DND-41 (cell line): ENCODE measurements around the gene CD3E.

Experiments
- ATAC-seq: fragments of 200-7000 bp; cut with Tn5 transposase; 3 replicates; pipeline ENCODE4 v1.9.1; 2021; ENCODE audit warnings: low read depth; ENCODE audit not compliant: insufficient read depth
- DNase-seq: peaks from one replicate; pipeline ENCODE4 v3.0.0-alpha.2; 2020
- H2AFZ ChIP-seq: 2 replicates; pipeline ENCODE4 v1.6.0; 2012; ENCODE audit warnings: low read depth, low read length
- H3K27ac ChIP-seq: 2 replicates; pipeline ENCODE4 v1.5.1; 2012; ENCODE audit warnings: low read length, inconsistent platforms
- H3K27me3 ChIP-seq: fragments of 200-600 bp; sonication (generic); 2 replicates; pipeline ENCODE4 v1.6.0; 2012; ENCODE audit warnings: low read length, mild to moderate bottlenecking, inconsistent platforms; ENCODE audit not compliant: insufficient read depth, poor library complexity
- H3K36me3 ChIP-seq: 2 replicates; pipeline ENCODE4 v1.5.1; 2012; ENCODE audit warnings: low read length, inconsistent platforms; ENCODE audit not compliant: insufficient read depth
- H3K4me1 ChIP-seq: 2 replicates; pipeline ENCODE4 v1.5.1; 2012; ENCODE audit warnings: mild to moderate bottlenecking, low read length; ENCODE audit not compliant: insufficient read depth
- H3K4me2 ChIP-seq: 2 replicates; pipeline ENCODE4 v1.6.0; 2012; ENCODE audit warnings: mild to moderate bottlenecking, moderate library complexity, low read length, inconsistent platforms; ENCODE audit not compliant: insufficient read depth
- H3K4me3 ChIP-seq, 2 experiments: fragments of 200-600 bp in 1 of 2; shearing (Covaris generic) in 1 of 2; 2 replicates each; pipeline ENCODE4 v1.5.1; 2012 to 2016; ENCODE audit warnings: inconsistent platforms in 2 of 2, low read length in 2 of 2, mild to moderate bottlenecking in 2 of 2, low read depth in 1 of 2, moderate library complexity in 1 of 2
- H3K79me2 ChIP-seq: 2 replicates; pipeline ENCODE4 v1.6.0; 2012; ENCODE audit warnings: low read length, inconsistent platforms; ENCODE audit not compliant: insufficient read depth
- H3K9ac ChIP-seq: 2 replicates; pipeline ENCODE4 v1.6.0; 2012; ENCODE audit warnings: low read depth, mild to moderate bottlenecking, inconsistent platforms, low read length, moderate library complexity
- H3K9me3 ChIP-seq: 2 replicates; pipeline ENCODE4 v1.5.1; 2012; ENCODE audit warnings: low read length, moderate library complexity, mild to moderate bottlenecking, inconsistent platforms; ENCODE audit not compliant: insufficient read depth, severe bottlenecking
- H4K20me1 ChIP-seq: 2 replicates; pipeline ENCODE4 v1.6.0; 2012; ENCODE audit warnings: low read length; ENCODE audit not compliant: insufficient read depth
- CTCF ChIP-seq: IDR thresholded peaks from 2 replicates; pipeline ENCODE4 v1.5.1; 2012; ENCODE audit warnings: borderline replicate concordance, low read length, moderate library complexity, mild to moderate bottlenecking; ENCODE audit not compliant: poor library complexity, severe bottlenecking; ENCODE audit errors: extremely low read depth
- EZH2 ChIP-seq: IDR thresholded peaks from 3 replicates; pipeline ENCODE4 v1.6.1; 2012; ENCODE audit warnings: borderline replicate concordance, low read depth, mild to moderate bottlenecking, moderate library complexity, low read length, inconsistent platforms; ENCODE audit not compliant: severe bottlenecking

Gene CD3E

GRCh38 chr11:118310271-118310670, 5.7 kb downstream of the CD3E start:
- no peaks in the 10 kb centered on the region for H3K27me3 ChIP-seq

DNA sequence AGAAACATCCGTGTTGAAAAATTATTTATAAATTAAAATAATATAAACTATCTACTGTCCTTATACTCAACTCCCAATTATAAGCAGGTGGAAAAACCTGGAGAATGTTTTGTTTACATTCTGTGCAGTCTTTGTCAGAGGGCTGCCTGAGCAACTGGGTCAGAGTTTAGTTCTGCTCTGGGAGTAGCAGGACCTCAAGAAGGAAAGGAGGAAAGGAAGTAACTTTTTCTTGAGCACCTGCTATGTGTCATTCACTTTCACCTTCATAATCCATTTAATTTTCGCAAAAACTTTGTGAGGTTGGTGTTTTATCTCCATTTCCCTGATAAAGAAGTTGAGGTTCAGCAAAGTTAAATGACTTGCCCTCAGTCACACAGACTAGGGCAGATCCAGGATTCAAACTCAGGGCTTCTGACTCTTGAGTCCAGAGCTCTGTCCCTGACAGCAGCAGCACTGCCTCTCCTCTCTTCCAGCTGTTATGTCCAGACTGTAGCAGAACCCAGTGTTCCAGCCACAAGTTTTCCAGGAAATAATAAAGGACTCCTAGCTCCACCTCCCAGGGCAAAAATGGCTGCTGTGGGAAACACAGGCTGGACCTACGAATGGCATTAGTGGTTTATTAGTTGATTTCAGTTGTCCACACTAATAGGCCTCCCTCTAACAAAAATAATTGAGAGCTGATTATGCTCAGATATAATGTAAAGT, 6.4 kb downstream of the CD3E start:
- no peak for DNase-seq
- peaks cover 83% of the 10 kb centered on the region for H3K79me2 ChIP-seq
- H3K36me3 ChIP-seq, result peaks cover 88% of the 10 kb centered on the region
- H3K4me3 ChIP-seq, result no peak overlapping the region
- TF ChIP-seq EZH2 (no peak), CTCF (no peak)
- H2AFZ ChIP-seq, result no peak overlapping the region
- no peaks in the 10 kb centered on the region for H3K27me3 ChIP-seq
- no peak for ATAC-seq
- no peaks in the 10 kb centered on the region for H3K9me3 ChIP-seq
- peaks cover 96% of the 10 kb centered on the region for H3K4me1 ChIP-seq
- H3K4me2 ChIP-seq, result peak overlapping the region; percentile 23; the same call in 1 of the 2 replicates
- H3K9ac ChIP-seq, result peak overlapping the region; percentile 22; the same call in 1 of the 2 replicates
- H4K20me1 ChIP-seq, result no peaks in the 10 kb centered on the region
- peak overlapping the region; percentile 62 for H3K27ac ChIP-seq

More at GRCh38 chr11:118310271-118310670, 5.7 kb downstream of the CD3E start:
- Histone ChIP-seq H2AFZ (no peak overlapping the region), H4K20me1 (no peaks in the 10 kb centered on the region), H3K9me3 (no peaks in the 10 kb centered on the region), H3K9ac (no peak overlapping the region), H3K4me3 (no peak overlapping the region), H3K27ac (peak overlapping the region; percentile 26; the same call in 1 of the 2 replicates), H3K4me1 (peaks cover 96% of the 10 kb centered on the region), H3K79me2 (peaks cover 89% of the 10 kb centered on the region), H3K36me3 (peaks cover 90% of the 10 kb centered on the region), H3K4me2 (no peak overlapping the region)
- ATAC-seq, result no peak
- TF ChIP-seq EZH2 (no peak), CTCF (no peak)
- DNase-seq, result no peak

- no peaks in the 10 kb centered on the region for H3K27me3 ChIP-seq
- H3K79me2 ChIP-seq, result peaks cover 77% of the 10 kb centered on the region
- H3K27ac ChIP-seq, result peak overlapping the region; percentile 57
- TF ChIP-seq CTCF (peak; percentile 24), EZH2 (no peak)
- ATAC-seq (no peak), DNase-seq (no peak)
- H3K4me3 ChIP-seq, result no peak overlapping the region
- H3K4me2 ChIP-seq, result no peak overlapping the region
- peaks cover 96% of the 10 kb centered on the region for H3K4me1 ChIP-seq
- H3K9ac ChIP-seq, result peak overlapping the region; percentile 22; the same call in 1 of the 2 replicates
- no peak overlapping the region for H2AFZ ChIP-seq
- H3K36me3 ChIP-seq, result peaks cover 84% of the 10 kb centered on the region
- no peaks in the 10 kb centered on the region for H3K9me3 ChIP-seq
- H4K20me1 ChIP-seq, result no peaks in the 10 kb centered on the region
Measured at GRCh38 chr11:118311518-118311917, 7.0 kb downstream of the CD3E start.
